ENCODE data around the gene PRELID2.
"Not testable (repeated sequence)": the region's sequence is repeated elsewhere in the genome, so short reads cannot be mapped to it uniquely, and the experiment has no call there.

Gene PRELID2

DNA sequence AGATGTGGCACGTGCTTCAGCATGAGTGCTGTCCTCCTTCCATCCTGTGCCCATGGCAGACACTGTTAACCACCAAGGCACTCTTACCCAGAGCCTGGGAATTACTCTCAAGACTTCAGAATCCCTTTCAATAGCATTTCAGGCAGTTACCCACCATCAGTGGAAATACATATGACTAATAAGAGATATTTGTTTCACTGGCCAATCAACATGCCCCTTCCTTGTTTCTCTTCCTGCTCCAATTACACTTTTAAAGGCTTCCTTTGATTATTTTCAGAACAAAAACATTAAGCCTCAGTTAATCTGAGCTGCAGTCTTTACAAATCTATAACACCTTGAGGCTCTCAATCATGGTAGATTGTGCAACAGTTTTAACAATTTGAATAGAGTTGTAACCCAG is 70.8 kb downstream of the PRELID2 start:
- H3K27ac ChIP-seq (ENCODE audit: low read length): no peak overlapping the region
- H3K27me3 ChIP-seq (ENCODE audit: insufficient read depth, low read length): no peaks in the 10 kb centered on the region
- H3K4me1 ChIP-seq (ENCODE audit: insufficient read depth, low read length): no peaks in the 10 kb centered on the region
- no peaks in the 10 kb centered on the region for H3K9me3 ChIP-seq (ENCODE audit: insufficient read depth, low read depth, low read length)
- no peaks in the 10 kb centered on the region for H3K36me3 ChIP-seq (ENCODE audit: insufficient read depth, low read depth, low read length)
- no peak overlapping the region for H3K9ac ChIP-seq (ENCODE audit: low read depth, low read length)
- no peak overlapping the region for H3K4me3 ChIP-seq (ENCODE audit: low read length)

- H3K4me3 ChIP-seq (ENCODE audit: low read length): no peak overlapping the region
- no peak overlapping the region for H3K9ac ChIP-seq (ENCODE audit: low read depth, low read length)
- H3K9me3 ChIP-seq (ENCODE audit: insufficient read depth, low read depth, low read length): no peaks in the 10 kb centered on the region
- H3K36me3 ChIP-seq (ENCODE audit: insufficient read depth, low read depth, low read length): no peaks in the 10 kb centered on the region
- no peaks in the 10 kb centered on the region for H3K4me1 ChIP-seq (ENCODE audit: insufficient read depth, low read length)
- no peaks in the 10 kb centered on the region for H3K27me3 ChIP-seq (ENCODE audit: insufficient read depth, low read length)
- H3K27ac ChIP-seq (ENCODE audit: low read length): no peak overlapping the region
Measured at GRCh38 chr5:145762833-145763232, 72.3 kb downstream of the PRELID2 start.

DNA sequence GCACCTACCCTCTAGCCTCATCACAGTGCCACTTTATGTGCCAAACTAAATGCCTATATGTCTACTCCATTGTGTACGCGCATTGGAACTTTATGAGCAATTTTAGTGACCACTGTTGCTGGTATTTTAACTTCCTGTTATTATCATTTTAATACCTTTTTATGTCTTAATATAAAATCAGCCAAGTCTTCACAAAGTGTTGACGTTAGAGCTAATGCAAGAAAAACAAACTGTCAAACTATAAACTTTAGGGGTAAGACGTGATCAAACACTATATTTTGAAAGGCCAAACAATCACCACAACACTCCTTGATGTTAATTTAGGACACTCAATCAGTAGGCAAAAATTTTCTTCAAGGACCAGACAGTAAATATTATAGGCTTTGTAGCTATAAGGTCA is 73.9 kb downstream of the PRELID2 start:
- Histone ChIP-seq H3K4me1 (ENCODE audit: insufficient read depth, low read length) (no peaks in the 10 kb centered on the region), H3K27ac (ENCODE audit: low read length) (no peak overlapping the region), H3K9me3 (ENCODE audit: insufficient read depth, low read depth, low read length) (no peaks in the 10 kb centered on the region), H3K4me3 (ENCODE audit: low read length) (no peak overlapping the region), H3K27me3 (ENCODE audit: insufficient read depth, low read length) (no peaks in the 10 kb centered on the region), H3K36me3 (ENCODE audit: insufficient read depth, low read depth, low read length) (no peaks in the 10 kb centered on the region), H3K9ac (ENCODE audit: low read depth, low read length) (no peak overlapping the region)

- no peaks in the 10 kb centered on the region for H3K9me3 ChIP-seq (ENCODE audit: insufficient read depth, low read depth, low read length)
- no peaks in the 10 kb centered on the region for H3K27me3 ChIP-seq (ENCODE audit: insufficient read depth, low read length)
- no peaks in the 10 kb centered on the region for H3K36me3 ChIP-seq (ENCODE audit: insufficient read depth, low read depth, low read length)
- H3K4me1 ChIP-seq (ENCODE audit: insufficient read depth, low read length): no peaks in the 10 kb centered on the region
- H3K4me3 ChIP-seq (ENCODE audit: low read length): no peak overlapping the region
- H3K9ac ChIP-seq (ENCODE audit: low read depth, low read length): no peak overlapping the region
- no peak overlapping the region for H3K27ac ChIP-seq (ENCODE audit: low read length)
Measured at GRCh38 chr5:145760660-145761059, 74.5 kb downstream of the PRELID2 start.

DNA sequence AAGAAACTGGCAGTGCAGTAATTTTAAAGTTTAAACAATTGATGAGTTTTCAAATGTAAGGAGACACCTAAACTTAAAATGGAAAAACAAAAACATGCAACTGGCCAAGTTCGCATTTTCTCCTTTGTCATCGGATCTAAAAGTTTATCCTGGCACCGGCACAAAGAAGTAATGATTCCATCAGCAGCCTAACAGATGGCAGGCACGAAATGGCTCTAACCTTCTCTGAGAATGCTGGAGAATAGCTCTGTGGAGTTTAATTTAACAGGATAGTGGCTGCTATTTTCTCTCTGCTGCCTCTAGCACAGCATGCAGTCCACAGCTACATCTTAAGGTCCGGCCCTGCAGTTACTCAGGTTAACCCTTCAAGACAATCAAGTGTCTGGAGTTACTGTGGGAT is 82.2 kb downstream of the PRELID2 start:
- no peak overlapping the region for H3K9ac ChIP-seq (ENCODE audit: low read depth, low read length)
- H3K36me3 ChIP-seq (ENCODE audit: insufficient read depth, low read depth, low read length): no peaks in the 10 kb centered on the region
- H3K27ac ChIP-seq (ENCODE audit: low read length): no peak overlapping the region
- H3K4me3 ChIP-seq (ENCODE audit: low read length): no peak overlapping the region
- H3K27me3 ChIP-seq (ENCODE audit: insufficient read depth, low read length): no peaks in the 10 kb centered on the region
- H3K9me3 ChIP-seq (ENCODE audit: insufficient read depth, low read depth, low read length): no peaks in the 10 kb centered on the region
- H3K4me1 ChIP-seq (ENCODE audit: insufficient read depth, low read length): peaks cover 6% of the 10 kb centered on the region; the same call in 1 of the 2 replicates

DNA sequence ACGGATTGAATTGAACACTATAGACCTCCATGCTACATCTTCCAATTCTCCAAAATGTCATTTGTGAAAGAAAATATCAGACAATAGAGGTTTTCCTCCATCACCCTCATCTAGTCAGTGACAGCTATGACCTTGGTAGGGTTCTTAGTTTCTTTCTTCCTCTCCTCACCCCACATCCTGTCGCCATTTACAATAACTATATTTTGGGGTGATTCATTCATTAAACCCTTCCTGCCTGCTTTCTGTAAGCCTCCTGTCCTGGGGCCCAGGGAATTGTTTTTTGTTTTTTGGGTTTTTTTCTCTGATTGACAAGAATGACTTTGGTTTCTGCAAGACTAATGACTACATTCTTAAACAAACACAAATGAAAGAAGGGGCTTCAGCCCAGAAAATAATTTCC is 82.6 kb downstream of the PRELID2 start:
- Histone ChIP-seq H3K27me3 (ENCODE audit: insufficient read depth, low read length) (no peaks in the 10 kb centered on the region), H3K27ac (ENCODE audit: low read length) (no peak overlapping the region), H3K9me3 (ENCODE audit: insufficient read depth, low read depth, low read length) (no peaks in the 10 kb centered on the region), H3K9ac (ENCODE audit: low read depth, low read length) (no peak overlapping the region), H3K4me1 (ENCODE audit: insufficient read depth, low read length) (peaks cover 6% of the 10 kb centered on the region; the same call in 1 of the 2 replicates), H3K4me3 (ENCODE audit: low read length) (no peak overlapping the region), H3K36me3 (ENCODE audit: insufficient read depth, low read depth, low read length) (no peaks in the 10 kb centered on the region)

GRCh38 chr5:145750199-145750598 is 84.9 kb downstream of the PRELID2 start:
- Histone ChIP-seq H3K9ac (ENCODE audit: low read depth, low read length) (no peak overlapping the region), H3K27me3 (ENCODE audit: insufficient read depth, low read length) (no peaks in the 10 kb centered on the region), H3K9me3 (ENCODE audit: insufficient read depth, low read depth, low read length) (no peaks in the 10 kb centered on the region), H3K4me3 (ENCODE audit: low read length) (no peak overlapping the region), H3K36me3 (ENCODE audit: insufficient read depth, low read depth, low read length) (no peaks in the 10 kb centered on the region), H3K27ac (ENCODE audit: low read length) (no peak overlapping the region), H3K4me1 (ENCODE audit: insufficient read depth, low read length) (peaks cover 6% of the 10 kb centered on the region; the same call in 1 of the 2 replicates)

- H3K9ac ChIP-seq (ENCODE audit: low read depth, low read length): no peak overlapping the region
- H3K4me3 ChIP-seq (ENCODE audit: low read length): no peak overlapping the region
- no peaks in the 10 kb centered on the region for H3K27me3 ChIP-seq (ENCODE audit: insufficient read depth, low read length)
- no peaks in the 10 kb centered on the region for H3K36me3 ChIP-seq (ENCODE audit: insufficient read depth, low read depth, low read length)
- no peak overlapping the region for H3K27ac ChIP-seq (ENCODE audit: low read length)
- H3K4me1 ChIP-seq (ENCODE audit: insufficient read depth, low read length): no peaks in the 10 kb centered on the region
- H3K9me3 ChIP-seq (ENCODE audit: insufficient read depth, low read depth, low read length): no peaks in the 10 kb centered on the region
Measured at GRCh38 chr5:145743396-145744061, 91.6 kb downstream of the PRELID2 start.

DNA sequence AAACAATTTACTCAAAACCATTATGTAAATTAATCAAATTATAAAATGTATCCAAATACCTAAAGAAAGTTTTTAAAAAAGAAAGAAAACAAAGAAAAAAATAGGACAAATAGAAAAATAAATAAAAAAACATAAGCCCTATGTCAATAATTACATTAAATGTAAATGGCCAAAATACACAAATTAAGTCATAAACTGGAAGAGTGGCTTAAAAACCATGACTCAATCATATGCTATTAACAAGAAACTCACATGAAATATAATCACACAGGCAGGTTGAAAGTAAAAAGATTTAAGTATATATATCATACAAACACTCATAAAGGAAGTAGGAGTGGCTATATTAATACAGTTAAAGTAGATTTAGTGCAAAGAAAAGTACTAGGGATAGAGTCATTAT is 95.3 kb downstream of the PRELID2 start:
- H3K27ac ChIP-seq (ENCODE audit: low read length): no peak overlapping the region

GRCh38 chr5:145738227-145738626 is 96.9 kb downstream of the PRELID2 start:
- H3K4me3 ChIP-seq (ENCODE audit: low read length): no peak overlapping the region
- H3K27ac ChIP-seq (ENCODE audit: low read length): no peak overlapping the region
- H3K36me3 ChIP-seq (ENCODE audit: insufficient read depth, low read depth, low read length): no peaks in the 10 kb centered on the region
- H3K27me3 ChIP-seq (ENCODE audit: insufficient read depth, low read length): no peaks in the 10 kb centered on the region
- H3K9ac ChIP-seq (ENCODE audit: low read depth, low read length): no peak overlapping the region
- H3K4me1 ChIP-seq (ENCODE audit: insufficient read depth, low read length): no peaks in the 10 kb centered on the region
- H3K9me3 ChIP-seq (ENCODE audit: insufficient read depth, low read depth, low read length): no peaks in the 10 kb centered on the region

More for the DNA sequence above, 95.3 kb downstream of the PRELID2 start:
- Histone ChIP-seq H3K4me3 (ENCODE audit: low read length) (no peak overlapping the region), H3K27me3 (ENCODE audit: insufficient read depth, low read length) (no peaks in the 10 kb centered on the region), H3K9me3 (ENCODE audit: insufficient read depth, low read depth, low read length) (no peaks in the 10 kb centered on the region), H3K36me3 (ENCODE audit: insufficient read depth, low read depth, low read length) (no peaks in the 10 kb centered on the region), H3K4me1 (ENCODE audit: insufficient read depth, low read length) (no peaks in the 10 kb centered on the region), H3K9ac (ENCODE audit: low read depth, low read length) (no peak overlapping the region)

DNA sequence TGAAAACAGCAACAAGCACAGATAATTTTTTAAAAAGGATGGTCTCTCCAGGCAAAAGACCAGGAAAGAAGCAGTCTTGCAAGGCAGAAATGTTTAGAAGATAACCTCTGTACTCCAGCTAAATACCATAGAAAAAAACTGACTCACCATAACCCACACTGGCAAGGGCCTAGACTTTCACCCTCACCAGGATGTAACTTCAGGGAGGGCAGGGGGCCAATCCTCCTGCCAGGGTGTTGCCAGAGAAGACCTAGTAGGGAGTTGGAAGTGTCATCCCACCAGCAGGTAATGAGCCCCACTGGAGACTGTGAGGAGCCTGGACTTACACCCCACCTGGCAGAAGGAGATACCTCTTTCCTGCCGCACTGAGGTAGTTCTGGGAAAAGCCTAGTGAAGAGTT is 97.6 kb downstream of the PRELID2 start:
- Histone ChIP-seq H3K27me3 (ENCODE audit: insufficient read depth, low read length) (no peaks in the 10 kb centered on the region), H3K36me3 (ENCODE audit: insufficient read depth, low read depth, low read length) (no peaks in the 10 kb centered on the region), H3K27ac (ENCODE audit: low read length) (no peak overlapping the region), H3K9ac (ENCODE audit: low read depth, low read length) (no peak overlapping the region), H3K4me3 (ENCODE audit: low read length) (no peak overlapping the region), H3K4me1 (ENCODE audit: insufficient read depth, low read length) (no peaks in the 10 kb centered on the region), H3K9me3 (ENCODE audit: insufficient read depth, low read depth, low read length) (no peaks in the 10 kb centered on the region; the same call in 1 of the 2 replicates)

DNA sequence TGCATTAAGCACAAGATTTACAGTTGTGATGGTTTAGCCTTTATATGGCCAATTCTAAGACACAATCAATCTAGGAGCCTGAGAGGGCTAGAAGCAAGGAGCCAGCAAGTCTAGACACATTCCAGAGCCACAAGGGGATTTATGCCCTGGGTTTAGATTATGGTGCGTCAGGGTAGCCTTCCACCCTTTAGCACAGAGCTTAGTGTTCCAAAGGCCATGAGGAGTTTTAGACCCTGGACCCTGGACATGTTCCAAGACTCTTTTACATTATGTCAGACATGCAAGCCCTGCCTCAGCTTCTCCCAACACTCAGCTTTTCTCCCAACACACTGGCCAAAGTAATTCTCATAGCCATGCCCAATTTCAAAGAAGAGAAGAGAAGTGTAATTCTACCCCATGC is 105.2 kb downstream of the PRELID2 start:
- peaks cover 61% of the 10 kb centered on the region for H3K9me3 ChIP-seq (ENCODE audit: insufficient read depth, low read depth, low read length)
- H3K27ac ChIP-seq (ENCODE audit: low read length); H3K4me3 ChIP-seq (ENCODE audit: low read length); H3K36me3 ChIP-seq (ENCODE audit: insufficient read depth, low read depth, low read length); H3K4me1 ChIP-seq (ENCODE audit: insufficient read depth, low read length); H3K27me3 ChIP-seq (ENCODE audit: insufficient read depth, low read length); H3K9ac ChIP-seq (ENCODE audit: low read depth, low read length): not testable (repeated sequence)
